ENCODE data around the gene IFT27.

Gene IFT27

GRCh38 chr22:36778020-36778419 is 2.1 kb upstream of the IFT27 start:
- Mint-ChIP-seq H3K27ac (peak overlapping the region; percentile 36), H3K27me3 (ENCODE audit: low read depth) (no peaks in the 10 kb centered on the region), H3K4me1 (ENCODE audit: low read depth) (peaks cover 36% of the 10 kb centered on the region), H3K9me3 (no peaks in the 10 kb centered on the region), H3K36me3 (ENCODE audit: low read depth) (no peaks in the 10 kb centered on the region), H3K4me3 (peak overlapping the region; percentile 30)
- no peak for DNase-seq (ENCODE audit: low spot score)

- Mint-ChIP-seq H3K27me3 (ENCODE audit: low read depth) (no peaks in the 10 kb centered on the region), H3K27ac (peak overlapping the region; percentile 87)
Observed at GRCh38 chr22:36776722-36777121, 803 bp upstream of the IFT27 start.

GRCh38 chr22:36775586-36775963 is 344 bp downstream of the IFT27 start:
- peaks cover 23% of the 10 kb centered on the region for H3K4me1 Mint-ChIP-seq (ENCODE audit: low read depth)
- peak; percentile 32 for DNase-seq (ENCODE audit: low spot score)
- peak overlapping the region; percentile 80 for H3K4me3 Mint-ChIP-seq
- no peaks in the 10 kb centered on the region for H3K27me3 Mint-ChIP-seq (ENCODE audit: low read depth)
- H3K9me3 Mint-ChIP-seq = no peaks in the 10 kb centered on the region
- peak overlapping the region; percentile 62 for H3K27ac Mint-ChIP-seq
- H3K36me3 Mint-ChIP-seq (ENCODE audit: low read depth) = no peaks in the 10 kb centered on the region

More at GRCh38 chr22:36776722-36777121, 803 bp upstream of the IFT27 start:
- no peaks in the 10 kb centered on the region for H3K36me3 Mint-ChIP-seq (ENCODE audit: low read depth)
- H3K9me3 Mint-ChIP-seq = no peaks in the 10 kb centered on the region
- peaks cover 25% of the 10 kb centered on the region for H3K4me1 Mint-ChIP-seq (ENCODE audit: low read depth)
- H3K4me3 Mint-ChIP-seq = peak overlapping the region; percentile 80
- DNase-seq (ENCODE audit: low spot score) = no peak

GRCh38 chr22:36773935-36774334 is 2.0 kb downstream of the IFT27 start:
- no peak for DNase-seq (ENCODE audit: low spot score)
- H3K9me3 Mint-ChIP-seq = no peaks in the 10 kb centered on the region
- H3K27ac Mint-ChIP-seq = no peak overlapping the region
- no peak overlapping the region for H3K4me3 Mint-ChIP-seq
- H3K36me3 Mint-ChIP-seq (ENCODE audit: low read depth) = no peaks in the 10 kb centered on the region
- no peaks in the 10 kb centered on the region for H3K27me3 Mint-ChIP-seq (ENCODE audit: low read depth)
- H3K4me1 Mint-ChIP-seq (ENCODE audit: low read depth) = peaks cover 23% of the 10 kb centered on the region

- no peak for DNase-seq (ENCODE audit: low spot score)
- Mint-ChIP-seq H3K9me3 (no peaks in the 10 kb centered on the region), H3K36me3 (ENCODE audit: low read depth) (no peaks in the 10 kb centered on the region), H3K4me1 (ENCODE audit: low read depth) (peaks cover 17% of the 10 kb centered on the region), H3K27ac (no peak overlapping the region), H3K27me3 (ENCODE audit: low read depth) (no peaks in the 10 kb centered on the region), H3K4me3 (no peak overlapping the region)
Observed at GRCh38 chr22:36772451-36772850, 3.5 kb downstream of the IFT27 start.

GRCh38 chr22:36771356-36772063 is 4.4 kb downstream of the IFT27 start:
- H3K27me3 Mint-ChIP-seq (ENCODE audit: low read depth) = no peaks in the 10 kb centered on the region
- no peak overlapping the region for H3K4me3 Mint-ChIP-seq
- H3K36me3 Mint-ChIP-seq (ENCODE audit: low read depth) = no peaks in the 10 kb centered on the region
- H3K4me1 Mint-ChIP-seq (ENCODE audit: low read depth) = peaks cover 13% of the 10 kb centered on the region
- no peak for DNase-seq (ENCODE audit: low spot score)
- no peaks in the 10 kb centered on the region for H3K9me3 Mint-ChIP-seq
- H3K27ac Mint-ChIP-seq = peak overlapping the region; percentile 15

GRCh38 chr22:36770513-36771231 is 5.2 kb downstream of the IFT27 start:
- Mint-ChIP-seq H3K27me3 (ENCODE audit: low read depth) (no peaks in the 10 kb centered on the region), H3K36me3 (ENCODE audit: low read depth) (no peaks in the 10 kb centered on the region), H3K4me1 (ENCODE audit: low read depth) (peaks cover 10% of the 10 kb centered on the region), H3K27ac (no peak overlapping the region), H3K9me3 (no peaks in the 10 kb centered on the region), H3K4me3 (no peak overlapping the region)
- no peak for DNase-seq (ENCODE audit: low spot score)

GRCh38 chr22:36769541-36770512 is 6.1 kb downstream of the IFT27 start:
- DNase-seq (ENCODE audit: low spot score) = no peak

GRCh38 chr22:36768616-36769015 is 7.3 kb downstream of the IFT27 start:
- H3K36me3 Mint-ChIP-seq (ENCODE audit: low read depth) = no peaks in the 10 kb centered on the region
- no peaks in the 10 kb centered on the region for H3K9me3 Mint-ChIP-seq
- H3K27ac Mint-ChIP-seq = no peak overlapping the region
- DNase-seq (ENCODE audit: low spot score) = no peak
- H3K4me1 Mint-ChIP-seq (ENCODE audit: low read depth) = peaks cover 1% of the 10 kb centered on the region
- no peaks in the 10 kb centered on the region for H3K27me3 Mint-ChIP-seq (ENCODE audit: low read depth)
- H3K4me3 Mint-ChIP-seq = no peak overlapping the region

More at GRCh38 chr22:36769541-36770512, 6.1 kb downstream of the IFT27 start:
- no peak overlapping the region for H3K27ac Mint-ChIP-seq
- H3K9me3 Mint-ChIP-seq = no peaks in the 10 kb centered on the region
- no peaks in the 10 kb centered on the region for H3K36me3 Mint-ChIP-seq (ENCODE audit: low read depth)
- no peak overlapping the region for H3K4me3 Mint-ChIP-seq
- peaks cover 5% of the 10 kb centered on the region for H3K4me1 Mint-ChIP-seq (ENCODE audit: low read depth)
- no peaks in the 10 kb centered on the region for H3K27me3 Mint-ChIP-seq (ENCODE audit: low read depth)

GRCh38 chr22:36768141-36768540 is 7.8 kb downstream of the IFT27 start:
- Mint-ChIP-seq H3K36me3 (ENCODE audit: low read depth) (no peaks in the 10 kb centered on the region), H3K27ac (no peak overlapping the region), H3K4me1 (ENCODE audit: low read depth) (peaks cover 1% of the 10 kb centered on the region), H3K4me3 (no peak overlapping the region), H3K27me3 (ENCODE audit: low read depth) (no peaks in the 10 kb centered on the region), H3K9me3 (no peaks in the 10 kb centered on the region)
- no peak for DNase-seq (ENCODE audit: low spot score)

GRCh38 chr22:36767035-36767775 is 8.7 kb downstream of the IFT27 start:
- DNase-seq (ENCODE audit: low spot score) = no peak

GRCh38 chr22:36765943-36766450 is 9.9 kb downstream of the IFT27 start:
- Mint-ChIP-seq H3K27ac (no peak overlapping the region), H3K4me3 (no peak overlapping the region), H3K27me3 (ENCODE audit: low read depth) (no peaks in the 10 kb centered on the region), H3K36me3 (ENCODE audit: low read depth) (no peaks in the 10 kb centered on the region), H3K9me3 (no peaks in the 10 kb centered on the region), H3K4me1 (ENCODE audit: low read depth) (no peaks in the 10 kb centered on the region)
- no peak for DNase-seq (ENCODE audit: low spot score)

More at GRCh38 chr22:36767035-36767775, 8.7 kb downstream of the IFT27 start:
- Mint-ChIP-seq H3K9me3 (no peaks in the 10 kb centered on the region), H3K4me1 (ENCODE audit: low read depth) (peaks cover 1% of the 10 kb centered on the region), H3K4me3 (no peak overlapping the region), H3K36me3 (ENCODE audit: low read depth) (no peaks in the 10 kb centered on the region), H3K27ac (no peak overlapping the region), H3K27me3 (ENCODE audit: low read depth) (no peaks in the 10 kb centered on the region)

All from T-helper 2 cell treated with Interferon-gamma antibody and Interleukin-4, amounts not matched to agents 5 μg/mL and 100 μg/mL, for 36 hours (primary cell).